Mesendoderm (in vitro differentiated cells): Measurements from ENCODE around the gene ALCAM.

Experiments
- DNase-seq: peaks from one replicate; pipeline ENCODE4 v3.0.0; 2013
- H2AK5ac ChIP-seq: 2 replicates; pipeline ENCODE4 v1.6.1; 2013; ENCODE audit warnings: low read length, inconsistent platforms
- H2BK120ac ChIP-seq: 2 replicates; pipeline ENCODE4 v1.6.1; 2013; ENCODE audit warnings: low read depth, mild to moderate bottlenecking, low read length, moderate library complexity, mixed read lengths
- H2BK15ac ChIP-seq: replicated peaks from 2 replicates; pipeline ENCODE4 v1.6.1; 2013; ENCODE audit warnings: low read depth, mild to moderate bottlenecking, moderate library complexity
- H2BK5ac ChIP-seq: 2 replicates; pipeline ENCODE4 v1.6.1; 2013; ENCODE audit warnings: low read length, inconsistent platforms
- H3K18ac ChIP-seq: 2 replicates; pipeline ENCODE4 v1.6.1; 2013; ENCODE audit warnings: mild to moderate bottlenecking, low read length, mixed read lengths
- H3K23ac ChIP-seq: one replicate; pipeline ENCODE4 v1.6.1; 2013; ENCODE audit warnings: low read length
- H3K27ac ChIP-seq: 2 replicates; pipeline ENCODE4 v1.5.1; 2013; ENCODE audit warnings: low read depth, mild to moderate bottlenecking, inconsistent platforms, low read length, moderate library complexity
- H3K27me3 ChIP-seq: 2 replicates; pipeline ENCODE4 v1.6.1; 2013; ENCODE audit warnings: low read length, control low read depth, mild to moderate bottlenecking, inconsistent platforms; ENCODE audit not compliant: insufficient read depth, poor library complexity
- H3K36me3 ChIP-seq: 2 replicates; pipeline ENCODE4 v1.6.1; 2013; ENCODE audit warnings: low read length, inconsistent platforms; ENCODE audit not compliant: control insufficient read depth, insufficient read depth
- H3K4ac ChIP-seq: one replicate; pipeline ENCODE4 v1.6.1; 2013; ENCODE audit warnings: low read depth, mild to moderate bottlenecking, low read length, moderate library complexity
- H3K4me1 ChIP-seq: 2 replicates; pipeline ENCODE4 v1.6.1; 2013; ENCODE audit warnings: low read depth, low read length, inconsistent platforms; ENCODE audit not compliant: control insufficient read depth
- H3K4me2 ChIP-seq: 2 replicates; pipeline ENCODE4 v1.6.1; 2013; ENCODE audit warnings: low read length
- H3K4me3 ChIP-seq: 2 replicates; pipeline ENCODE4 v1.5.1; 2013; ENCODE audit warnings: mild to moderate bottlenecking, low read length
- H3K56ac ChIP-seq: one replicate; pipeline ENCODE4 v1.6.1; 2013; ENCODE audit warnings: low read length
- H3K79me1 ChIP-seq: 2 replicates; pipeline ENCODE4 v1.6.1; 2013; ENCODE audit warnings: low read length, inconsistent platforms
- H3K79me2 ChIP-seq: 2 replicates; pipeline ENCODE4 v1.6.1; 2013; ENCODE audit warnings: mild to moderate bottlenecking, low read length; ENCODE audit not compliant: control insufficient read depth, insufficient read depth
- H3K9ac ChIP-seq: 2 replicates; pipeline ENCODE4 v1.6.1; 2013; ENCODE audit warnings: low read length, inconsistent platforms
- H4K5ac ChIP-seq: one replicate; pipeline ENCODE4 v1.6.1; 2013; ENCODE audit warnings: low read length
- H4K8ac ChIP-seq: one replicate; pipeline ENCODE4 v1.6.1; 2013; ENCODE audit warnings: low read depth, mild to moderate bottlenecking, control low read depth, low read length, moderate library complexity
- WGBS: extraction: QIAGEN DNeasy Blood & Tissue Kit; methylation state at CpG from one replicate; pipeline ENCODE4 v1.1.7; 2013; ENCODE audit warnings: low lambda C conversion rate, missing lambda C conversion rate; ENCODE audit not compliant: insufficient coverage; ENCODE audit errors: extremely low coverage; 5-methylcytosine and 5-hydroxymethylcytosine counted together

Gene ALCAM

GRCh38 chr3:105538483-105538882 is 171.8 kb downstream of the ALCAM start:
- Histone ChIP-seq H3K18ac (no peak overlapping the region), H2BK15ac (no peak overlapping the region), H3K23ac (no peak overlapping the region), H2BK120ac (no peak overlapping the region), H3K4me1 (no peaks in the 10 kb centered on the region), H3K36me3 (no peaks in the 10 kb centered on the region), H4K5ac (no peak overlapping the region), H2BK5ac (no peak overlapping the region), H3K27ac (no peak overlapping the region), H3K27me3 (no peaks in the 10 kb centered on the region), H3K56ac (no peak overlapping the region), H2AK5ac (no peak overlapping the region), H3K4ac (no peak overlapping the region), H3K79me1 (no peaks in the 10 kb centered on the region), H3K4me3 (no peak overlapping the region), H3K4me2 (no peak overlapping the region), H4K8ac (no peak overlapping the region), H3K79me2 (no peaks in the 10 kb centered on the region), H3K9ac (no peak overlapping the region)
- no CpG with 5 or more reads among the region's 5 CpGs for WGBS
- DNase-seq = no peak

GRCh38 chr3:105539897-105540296 is 173.2 kb downstream of the ALCAM start:
- Histone ChIP-seq H3K23ac (no peak overlapping the region), H2BK15ac (no peak overlapping the region), H3K36me3 (no peaks in the 10 kb centered on the region), H2AK5ac (no peak overlapping the region), H3K4me1 (no peaks in the 10 kb centered on the region), H3K79me2 (no peaks in the 10 kb centered on the region), H4K5ac (no peak overlapping the region), H3K4me2 (no peak overlapping the region), H2BK120ac (no peak overlapping the region), H3K4ac (no peak overlapping the region), H3K56ac (no peak overlapping the region), H3K18ac (no peak overlapping the region), H2BK5ac (no peak overlapping the region), H3K27ac (no peak overlapping the region), H3K79me1 (no peaks in the 10 kb centered on the region), H3K27me3 (no peaks in the 10 kb centered on the region), H3K4me3 (no peak overlapping the region), H3K9ac (no peak overlapping the region), H4K8ac (no peak overlapping the region)
- DNase-seq = no peak
- WGBS = no CpG with 5 or more reads among the region's 3 CpGs

- H3K27ac ChIP-seq = no peak overlapping the region
- no peak overlapping the region for H3K4ac ChIP-seq
- no peak overlapping the region for H3K18ac ChIP-seq
- H3K36me3 ChIP-seq = no peaks in the 10 kb centered on the region
- no peaks in the 10 kb centered on the region for H3K79me2 ChIP-seq
- H4K5ac ChIP-seq = no peak overlapping the region
- WGBS = no CpG with 5 or more reads among the region's 1 CpG
- H3K4me1 ChIP-seq = no peaks in the 10 kb centered on the region
- H3K27me3 ChIP-seq = no peaks in the 10 kb centered on the region
- no peak overlapping the region for H3K4me3 ChIP-seq
- H3K79me1 ChIP-seq = no peaks in the 10 kb centered on the region
- no peak overlapping the region for H3K9ac ChIP-seq
- no peak overlapping the region for H3K4me2 ChIP-seq
- no peak for DNase-seq
- H2BK120ac ChIP-seq = no peak overlapping the region
- no peak overlapping the region for H2AK5ac ChIP-seq
- H2BK15ac ChIP-seq = no peak overlapping the region
- no peak overlapping the region for H4K8ac ChIP-seq
- no peak overlapping the region for H2BK5ac ChIP-seq
- H3K56ac ChIP-seq = no peak overlapping the region
- no peak overlapping the region for H3K23ac ChIP-seq
These were observed 175.7 kb downstream of the ALCAM start for GRCh38 chr3:105542282-105543019.

- Histone ChIP-seq H3K56ac (no peak overlapping the region), H3K79me1 (no peaks in the 10 kb centered on the region), H3K27ac (no peak overlapping the region), H2BK5ac (no peak overlapping the region), H3K4ac (no peak overlapping the region), H4K5ac (no peak overlapping the region), H3K27me3 (no peaks in the 10 kb centered on the region), H2BK15ac (no peak overlapping the region), H3K4me1 (no peaks in the 10 kb centered on the region), H3K36me3 (no peaks in the 10 kb centered on the region), H2BK120ac (no peak overlapping the region), H3K4me3 (no peak overlapping the region), H3K9ac (no peak overlapping the region), H3K18ac (no peak overlapping the region), H3K23ac (no peak overlapping the region), H2AK5ac (no peak overlapping the region), H3K4me2 (no peak overlapping the region), H4K8ac (no peak overlapping the region), H3K79me2 (no peaks in the 10 kb centered on the region)
- DNase-seq = no peak
- WGBS = no CpG with 5 or more reads among the region's 1 CpG
These were observed 178.3 kb downstream of the ALCAM start for GRCh38 chr3:105545051-105545450.

- H2BK15ac ChIP-seq = no peak overlapping the region
- H2BK5ac ChIP-seq = no peak overlapping the region
- no peaks in the 10 kb centered on the region for H3K27me3 ChIP-seq
- WGBS = no CpG with 5 or more reads among the region's 3 CpGs
- no peaks in the 10 kb centered on the region for H3K4me1 ChIP-seq
- H4K5ac ChIP-seq = no peak overlapping the region
- no peak overlapping the region for H3K4ac ChIP-seq
- H3K23ac ChIP-seq = no peak overlapping the region
- no peak overlapping the region for H4K8ac ChIP-seq
- H3K9ac ChIP-seq = no peak overlapping the region
- no peak overlapping the region for H3K18ac ChIP-seq
- no peak overlapping the region for H3K4me2 ChIP-seq
- H3K79me2 ChIP-seq = no peaks in the 10 kb centered on the region
- no peak overlapping the region for H2AK5ac ChIP-seq
- no peak overlapping the region for H2BK120ac ChIP-seq
- no peak for DNase-seq
- H3K79me1 ChIP-seq = no peaks in the 10 kb centered on the region
- no peak overlapping the region for H3K56ac ChIP-seq
- no peaks in the 10 kb centered on the region for H3K36me3 ChIP-seq
- H3K27ac ChIP-seq = no peak overlapping the region
- H3K4me3 ChIP-seq = no peak overlapping the region
These were observed 187.1 kb downstream of the ALCAM start for GRCh38 chr3:105553851-105554250.

GRCh38 chr3:105555206-105555605 is 188.5 kb downstream of the ALCAM start:
- no CpG with 5 or more reads among the region's 2 CpGs for WGBS
- Histone ChIP-seq H3K4me1 (no peaks in the 10 kb centered on the region), H3K18ac (no peak overlapping the region), H2BK120ac (no peak overlapping the region), H3K9ac (no peak overlapping the region), H4K5ac (no peak overlapping the region), H2BK5ac (no peak overlapping the region), H3K4me3 (no peak overlapping the region), H3K79me2 (no peaks in the 10 kb centered on the region), H4K8ac (no peak overlapping the region), H3K79me1 (no peaks in the 10 kb centered on the region), H3K27me3 (no peaks in the 10 kb centered on the region), H3K56ac (no peak overlapping the region), H3K4ac (no peak overlapping the region), H3K36me3 (no peaks in the 10 kb centered on the region), H3K27ac (no peak overlapping the region), H2AK5ac (no peak overlapping the region), H3K4me2 (no peak overlapping the region), H2BK15ac (no peak overlapping the region), H3K23ac (no peak overlapping the region)
- no peak for DNase-seq
